Measurements from ENCODE around the gene SHLD2.
"Not testable (repeated sequence)": the region's sequence is repeated elsewhere in the genome, so short reads cannot be mapped to it uniquely, and the experiment has no call there.

SHLD2 gene

GRCh38 chr10:87219370-87219769 is 124.4 kb downstream of the SHLD2 start:
- DNase-seq = not testable (repeated sequence)

GRCh38 chr10:87222789-87223188 is 127.8 kb downstream of the SHLD2 start:
- DNase-seq = not testable (repeated sequence)

GRCh38 chr10:87225148-87225547 is 130.1 kb downstream of the SHLD2 start, which contains the start of gene NUTM2A:
TSS of gene NUTM2A (plus strand) at chr10:87225448. CDS start at chr10:87225831, 383 bp downstream.
- not testable (repeated sequence) for DNase-seq

- not testable (repeated sequence) for DNase-seq
These were observed 133.2 kb downstream of the SHLD2 start for GRCh38 chr10:87228247-87228646.

- DNase-seq = not testable (repeated sequence)
These were observed 134.2 kb downstream of the SHLD2 start for GRCh38 chr10:87229211-87229610.

- DNase-seq = not testable (repeated sequence)
These were observed 139.8 kb downstream of the SHLD2 start for GRCh38 chr10:87234854-87235253.

- DNase-seq = not testable (repeated sequence)
These were observed 142.2 kb downstream of the SHLD2 start for GRCh38 chr10:87237244-87237643.

- DNase-seq = not testable (repeated sequence)
These were observed 144.4 kb downstream of the SHLD2 start for GRCh38 chr10:87239346-87239808.
